GM18873 (cell line): ENCODE measurements around the gene ZNF768.
"Not testable (repeated sequence)": the region's sequence is repeated elsewhere in the genome, so short reads cannot be mapped to it uniquely, and the experiment has no call there.

ENCODE experiments used
- ATAC-seq: cut with Tn5 transposase; IDR thresholded peaks from one replicate; pipeline ENCODE4 v1.9.1; 2021; ENCODE audit warnings: mild to moderate bottlenecking, moderate library complexity, moderate number of reproducible peaks; ENCODE audit not compliant: unreplicated experiment, low FRiP score

ZNF768 gene

DNA sequence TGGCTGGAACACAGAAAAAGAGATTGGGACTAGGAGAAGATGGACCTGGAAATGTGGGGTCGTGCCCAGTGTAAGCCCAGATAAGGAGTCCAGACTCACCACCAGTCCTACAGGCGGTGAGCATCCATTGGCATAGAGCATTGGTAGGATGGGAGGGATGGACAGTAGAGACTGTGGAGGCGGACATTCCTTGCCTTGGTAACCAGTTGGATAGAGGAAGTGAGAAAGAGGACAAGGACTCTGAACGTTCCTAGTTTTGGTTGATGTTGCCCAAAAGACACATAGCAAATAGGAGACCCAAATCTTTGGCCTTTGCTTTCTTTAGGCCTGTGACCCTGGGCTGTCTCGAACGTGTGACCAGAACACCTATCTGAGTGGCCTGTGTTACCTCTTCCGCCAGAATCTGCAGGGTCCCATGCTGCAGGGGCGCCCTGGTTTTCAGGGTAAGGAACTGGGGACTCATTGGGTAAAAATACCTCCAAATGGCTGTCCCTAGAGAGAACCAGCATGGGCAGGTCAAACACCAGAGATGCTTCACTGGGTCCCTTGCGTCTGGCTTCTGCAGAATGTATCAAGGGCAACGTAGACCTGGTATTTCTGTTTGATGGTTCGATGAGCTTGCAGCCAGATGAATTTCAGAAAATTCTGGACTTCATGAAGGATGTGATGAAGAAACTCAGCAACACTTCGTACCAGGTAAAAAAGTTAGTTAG lies 47.4 kb downstream of the ZNF768 start:
- no peak for ATAC-seq

- not testable (repeated sequence) for ATAC-seq
These were observed 48.6 kb downstream of the ZNF768 start for GRCh38 chr16:30477773-30478172.

DNA sequence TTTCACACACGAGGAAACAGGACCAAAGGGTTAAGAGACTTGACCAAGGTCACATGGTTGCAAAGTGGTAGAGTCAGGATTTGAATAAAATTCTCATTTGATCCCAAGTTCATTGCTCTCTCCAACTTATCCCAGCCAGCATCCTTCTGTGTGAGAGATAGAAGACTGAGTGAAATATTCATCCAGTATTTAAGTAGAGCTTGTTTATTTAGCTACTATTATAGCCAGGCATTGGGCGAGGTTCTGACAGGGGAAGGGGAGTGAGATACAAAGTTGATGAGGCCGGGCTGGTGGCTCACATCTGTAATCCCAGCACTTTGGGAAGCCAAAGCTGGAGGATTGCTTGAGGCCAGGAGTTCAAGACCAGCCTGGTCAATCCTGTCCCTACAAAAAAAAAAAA lies 49.4 kb downstream of the ZNF768 start:
- ATAC-seq = no peak

DNA sequence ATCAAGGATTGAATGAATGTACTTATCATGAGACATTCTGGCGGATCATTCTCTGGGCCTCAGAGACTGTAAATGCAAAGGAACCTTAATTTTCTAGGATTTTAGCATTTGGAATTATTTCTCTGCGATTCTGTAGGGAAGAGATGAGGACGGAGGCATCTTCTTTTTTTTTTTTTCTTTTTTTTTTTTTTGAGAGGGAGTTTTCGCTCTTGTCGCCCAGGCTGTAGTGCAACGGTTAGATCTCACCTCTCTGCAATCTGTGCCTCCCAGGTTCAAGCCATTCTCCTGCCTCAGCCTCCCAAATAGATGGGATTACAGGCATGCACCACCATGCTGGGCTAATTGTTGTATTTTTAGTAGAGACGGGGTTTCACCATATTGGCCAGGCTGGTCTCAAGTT lies 51.7 kb downstream of the ZNF768 start:
- no peak for ATAC-seq

- ATAC-seq = no peak
These were observed 52.3 kb downstream of the ZNF768 start for GRCh38 chr16:30474074-30474452.
